GM12872 (cell line): ENCODE measurements around the gene NSMCE3.

Source experiments
- TF ChIP-seq, protein P1 (sequence below): IDR thresholded peaks from 3 replicates; pipeline ENCODE4 v1.5.1; 2011; ENCODE audit warnings: low read depth, mild to moderate bottlenecking, low read length, moderate library complexity; ENCODE audit not compliant: insufficient read depth

Gene NSMCE3

DNA sequence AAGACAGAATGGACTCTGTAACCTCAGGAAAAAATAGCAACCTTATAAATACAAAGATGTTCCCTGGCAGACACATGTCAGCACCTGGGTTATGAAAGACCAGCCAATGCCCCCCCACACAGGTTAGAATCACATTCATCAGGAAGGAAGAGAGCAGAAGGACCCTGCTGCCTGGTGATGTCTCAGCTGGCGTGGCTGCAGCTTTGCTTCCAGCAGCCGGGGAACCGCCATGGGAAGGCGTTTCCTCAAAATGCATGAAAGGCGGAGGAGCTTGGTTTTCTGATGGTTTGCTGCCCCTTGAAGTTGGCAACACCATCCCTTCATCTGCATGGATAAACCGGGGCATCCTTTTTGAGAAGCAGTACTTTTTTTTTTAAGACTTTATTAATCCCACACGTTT, 10.9 kb upstream of the NSMCE3 start:
- TF ChIP-seq, protein P1, sequence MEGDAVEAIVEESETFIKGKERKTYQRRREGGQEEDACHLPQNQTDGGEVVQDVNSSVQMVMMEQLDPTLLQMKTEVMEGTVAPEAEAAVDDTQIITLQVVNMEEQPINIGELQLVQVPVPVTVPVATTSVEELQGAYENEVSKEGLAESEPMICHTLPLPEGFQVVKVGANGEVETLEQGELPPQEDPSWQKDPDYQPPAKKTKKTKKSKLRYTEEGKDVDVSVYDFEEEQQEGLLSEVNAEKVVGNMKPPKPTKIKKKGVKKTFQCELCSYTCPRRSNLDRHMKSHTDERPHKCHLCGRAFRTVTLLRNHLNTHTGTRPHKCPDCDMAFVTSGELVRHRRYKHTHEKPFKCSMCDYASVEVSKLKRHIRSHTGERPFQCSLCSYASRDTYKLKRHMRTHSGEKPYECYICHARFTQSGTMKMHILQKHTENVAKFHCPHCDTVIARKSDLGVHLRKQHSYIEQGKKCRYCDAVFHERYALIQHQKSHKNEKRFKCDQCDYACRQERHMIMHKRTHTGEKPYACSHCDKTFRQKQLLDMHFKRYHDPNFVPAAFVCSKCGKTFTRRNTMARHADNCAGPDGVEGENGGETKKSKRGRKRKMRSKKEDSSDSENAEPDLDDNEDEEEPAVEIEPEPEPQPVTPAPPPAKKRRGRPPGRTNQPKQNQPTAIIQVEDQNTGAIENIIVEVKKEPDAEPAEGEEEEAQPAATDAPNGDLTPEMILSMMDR, result no peak

DNA sequence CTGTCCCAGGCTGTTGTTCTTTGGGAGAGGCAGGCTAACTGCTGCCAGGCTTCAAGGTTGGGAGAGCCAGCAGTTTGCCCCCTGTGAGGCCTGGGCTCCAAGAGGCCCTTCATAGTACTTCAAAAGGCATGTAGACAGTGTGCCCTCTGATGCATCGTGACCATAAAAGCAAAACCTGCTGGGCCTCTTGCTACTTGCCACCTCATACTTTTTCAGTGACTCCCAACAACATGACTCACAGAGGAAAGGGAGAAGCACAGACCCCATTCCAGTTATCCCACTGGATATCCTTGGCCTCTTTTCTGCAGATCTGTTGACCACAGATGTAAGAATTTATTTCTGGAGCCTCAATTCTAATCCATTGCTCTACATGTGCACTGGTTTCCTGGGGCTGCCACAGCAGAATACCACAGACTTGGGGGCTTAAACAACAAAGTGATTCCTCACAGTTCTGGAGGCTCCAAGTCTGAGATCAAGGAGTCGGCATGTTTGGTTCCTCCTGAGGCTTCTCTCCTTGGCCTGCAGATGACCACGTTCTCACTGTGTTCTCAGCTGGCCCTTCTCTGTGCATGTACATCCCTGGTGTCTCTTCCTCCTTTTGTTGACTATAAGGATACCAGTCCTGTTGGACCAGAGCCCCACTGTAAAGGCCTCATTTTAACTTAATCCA, 8.9 kb upstream of the NSMCE3 start:
- TF ChIP-seq, protein P1, result no peak

DNA sequence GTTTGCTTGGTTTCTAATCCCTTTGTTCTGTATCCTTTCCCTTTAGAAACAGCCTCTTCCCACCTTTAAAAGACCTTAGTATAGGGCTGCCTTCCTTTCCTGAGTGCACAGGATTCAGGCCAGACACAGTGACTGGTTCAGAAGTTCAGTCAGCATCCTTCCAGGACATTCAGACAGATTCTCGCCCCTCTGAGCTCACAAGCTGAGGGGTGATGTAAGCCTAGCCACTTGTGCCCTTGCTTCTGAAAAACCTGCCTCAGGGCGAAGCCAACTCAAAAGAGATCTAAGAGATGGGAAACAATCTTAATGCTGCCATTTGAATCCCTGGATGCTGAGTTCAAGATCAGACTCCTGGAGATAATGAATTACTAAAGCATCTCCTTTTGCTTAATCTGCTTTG, 6.7 kb upstream of the NSMCE3 start:
- TF ChIP-seq, protein P1, result no peak

DNA sequence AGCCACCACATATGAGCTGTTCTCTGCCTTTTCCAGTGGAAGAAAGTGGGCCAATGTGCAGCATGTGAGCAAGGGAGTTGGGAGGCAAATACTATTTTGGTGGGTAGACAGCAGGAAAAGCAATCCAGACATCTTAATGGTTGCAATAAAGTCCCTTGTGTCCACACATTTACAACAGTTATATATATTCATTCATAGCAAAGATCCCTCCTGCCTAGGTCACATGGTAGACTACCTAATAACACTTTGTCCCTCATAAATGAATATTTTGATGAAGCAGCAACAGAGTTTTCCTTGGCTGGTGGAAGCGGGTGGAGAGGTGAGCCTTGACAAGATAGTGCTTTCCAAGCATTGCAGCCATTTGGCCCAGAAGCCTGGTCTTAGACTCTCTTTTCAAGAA, 6.2 kb upstream of the NSMCE3 start:
- TF ChIP-seq, protein P1, result no peak

DNA sequence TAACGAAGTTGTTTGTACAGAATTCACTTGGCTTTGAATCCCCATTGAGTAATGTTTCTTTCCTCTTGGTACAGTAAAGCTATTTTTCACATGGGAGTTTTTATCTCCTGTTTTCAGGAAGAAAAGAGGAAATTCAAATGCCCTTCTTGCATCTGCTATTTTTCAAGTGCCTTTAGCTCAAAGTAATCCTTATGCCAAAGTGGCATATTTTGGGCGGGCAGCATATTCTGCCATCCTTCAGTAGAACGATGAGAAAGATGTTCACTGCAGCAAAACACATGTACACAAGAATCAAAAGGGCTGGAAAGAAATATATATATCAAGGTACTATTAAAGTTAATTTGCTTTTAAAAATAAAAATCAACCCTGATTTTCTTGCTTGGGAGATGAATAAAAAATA, 5.3 kb upstream of the NSMCE3 start:
- TF ChIP-seq, protein P1, result no peak

DNA sequence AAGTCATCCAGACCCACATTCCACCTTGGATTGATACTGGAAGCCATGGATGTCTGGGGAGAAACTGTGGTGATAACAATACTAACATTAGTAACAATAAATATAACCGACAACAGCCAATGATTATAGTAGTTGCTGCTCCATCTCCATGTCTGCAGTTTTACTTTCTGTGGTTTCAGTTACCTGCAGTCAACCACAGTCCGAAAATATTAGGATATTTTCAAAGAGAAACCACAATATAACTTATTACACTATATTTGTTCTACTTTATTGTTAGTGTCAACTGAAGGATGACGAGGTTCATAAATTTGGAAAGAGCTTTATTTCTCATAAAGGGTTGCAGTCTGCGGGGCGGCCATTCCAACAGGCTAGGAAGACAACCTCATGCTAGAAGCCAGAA, 2.6 kb upstream of the NSMCE3 start:
- TF ChIP-seq, protein P1, result no peak

DNA sequence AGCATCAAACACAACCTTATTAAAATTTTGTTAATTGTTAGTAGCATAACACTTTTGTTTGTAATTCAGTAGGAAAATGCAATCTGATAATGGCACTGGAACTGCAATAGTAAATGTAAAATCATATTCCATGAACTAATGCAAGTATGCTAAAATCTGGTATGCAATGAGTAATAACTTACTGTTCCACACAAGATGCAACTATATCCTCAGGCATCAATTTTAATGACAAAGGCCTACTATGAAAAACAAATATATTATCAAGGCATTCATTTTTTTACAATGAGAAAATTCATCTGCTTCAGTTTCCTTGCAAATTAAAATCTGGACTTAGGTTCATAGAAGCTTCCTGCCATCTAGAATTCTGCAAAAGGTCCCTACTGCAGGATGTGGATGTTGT, 1.4 kb upstream of the NSMCE3 start:
- TF ChIP-seq, protein P1, result no peak
